Esophagus muscularis mucosa (tissue), 4 donors: ENCODE measurements around the gene NEU4.

Experiments
- EP300 ChIP-seq: sonication (generic); formaldehyde crosslinking; IDR thresholded peaks from one replicate; pipeline ENCODE4 v1.6.1; 2017; ENCODE audit warnings: antibody characterized with exemption
- POLR2A ChIP-seq: fragments of 450-650 bp; IDR thresholded peaks from one replicate; pipeline ENCODE4 v1.6.1; 2017; ENCODE audit warnings: antibody characterized with exemption, moderate library complexity, mild to moderate bottlenecking, low read depth
- POLR2AphosphoS5 ChIP-seq, 2 donors: sonication (generic); formaldehyde crosslinking; IDR thresholded peaks; one replicate each; pipeline ENCODE4 v1.6.1; 2017; ENCODE audit warnings: antibody characterized with exemption in 2 of 2
- TF ChIP-seq, protein P1 (sequence below), 3 experiments: fragments of 200-600 bp in 2 of 3; fragments of 450-650 bp in 1 of 3; sonication (generic) in 2 of 3; IDR thresholded peaks; one replicate each; pipeline ENCODE4 v1.5.1; 2017 to 2019; ENCODE audit warnings: antibody characterized with exemption in 3 of 3, mild to moderate bottlenecking in 2 of 3, moderate library complexity in 1 of 3

GRCh38 chr2:241844831-241845578 is 36.0 kb downstream of the NEU4 start:
- TF ChIP-seq POLR2A: no peak
- TF ChIP-seq, protein P1, sequence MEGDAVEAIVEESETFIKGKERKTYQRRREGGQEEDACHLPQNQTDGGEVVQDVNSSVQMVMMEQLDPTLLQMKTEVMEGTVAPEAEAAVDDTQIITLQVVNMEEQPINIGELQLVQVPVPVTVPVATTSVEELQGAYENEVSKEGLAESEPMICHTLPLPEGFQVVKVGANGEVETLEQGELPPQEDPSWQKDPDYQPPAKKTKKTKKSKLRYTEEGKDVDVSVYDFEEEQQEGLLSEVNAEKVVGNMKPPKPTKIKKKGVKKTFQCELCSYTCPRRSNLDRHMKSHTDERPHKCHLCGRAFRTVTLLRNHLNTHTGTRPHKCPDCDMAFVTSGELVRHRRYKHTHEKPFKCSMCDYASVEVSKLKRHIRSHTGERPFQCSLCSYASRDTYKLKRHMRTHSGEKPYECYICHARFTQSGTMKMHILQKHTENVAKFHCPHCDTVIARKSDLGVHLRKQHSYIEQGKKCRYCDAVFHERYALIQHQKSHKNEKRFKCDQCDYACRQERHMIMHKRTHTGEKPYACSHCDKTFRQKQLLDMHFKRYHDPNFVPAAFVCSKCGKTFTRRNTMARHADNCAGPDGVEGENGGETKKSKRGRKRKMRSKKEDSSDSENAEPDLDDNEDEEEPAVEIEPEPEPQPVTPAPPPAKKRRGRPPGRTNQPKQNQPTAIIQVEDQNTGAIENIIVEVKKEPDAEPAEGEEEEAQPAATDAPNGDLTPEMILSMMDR (IDR thresholded peaks at IDR 0.05): no peak
- TF ChIP-seq POLR2AphosphoS5 (IDR thresholded peaks at IDR 0.05): no peak
- no peak for TF ChIP-seq EP300
